Neural cell (in vitro differentiated cells): ENCODE data around the gene MAD1L1. TPM values are rescaled to one million over a fixed set of nuclear protein-coding genes. Genes with fewer than 3 reads are reported as not detected.

Source experiments
- H2AFZ ChIP-seq: fragments of 200-600, 300-800 bp; sonication (generic), shearing (Covaris generic); 2 replicates; pipeline ENCODE4 v1.6.0; 2014; ENCODE audit warnings: low read depth, mild to moderate bottlenecking, antibody characterized with exemption, low read length, moderate library complexity
- H3F3A ChIP-seq: fragments of 200-600 bp; shearing (Covaris generic); 2 replicates; pipeline ENCODE4 v1.6.1; 2016; ENCODE audit warnings: mild to moderate bottlenecking, moderate library complexity, mixed read lengths, antibody characterized with exemption, low read length; ENCODE audit not compliant: insufficient read depth, poor library complexity, severe bottlenecking
- H3K27ac ChIP-seq: fragments of 200-600, 300-800 bp; sonication (generic), shearing (Covaris generic); 2 replicates; pipeline ENCODE4 v1.5.1; 2014; ENCODE audit warnings: mild to moderate bottlenecking, low read length, moderate library complexity
- H3K27me3 ChIP-seq: fragments of 300-800, 200-600 bp; sonication (generic), shearing (Covaris generic); 2 replicates; pipeline ENCODE4 v1.6.0; 2014; ENCODE audit warnings: mild to moderate bottlenecking, low read depth, low read length, moderate library complexity; ENCODE audit not compliant: insufficient read depth
- H3K36me3 ChIP-seq: fragments of 300-800, 200-600 bp; sonication (generic), shearing (Covaris generic); 2 replicates; pipeline ENCODE4 v1.5.1; 2014; ENCODE audit warnings: mild to moderate bottlenecking, antibody characterized with exemption, low read length, moderate library complexity; ENCODE audit not compliant: insufficient read depth
- H3K4me2 ChIP-seq: fragments of 300-800, 200-600 bp; sonication (generic), shearing (Covaris generic); 2 replicates; pipeline ENCODE4 v1.6.0; 2014; ENCODE audit warnings: mild to moderate bottlenecking, low read length
- H3K4me3 ChIP-seq: fragments of 300-800, 200-600 bp; sonication (generic), shearing (Covaris generic); 2 replicates; pipeline ENCODE4 v1.5.1; 2014; ENCODE audit warnings: mild to moderate bottlenecking, low read length, moderate library complexity
- H3K79me2 ChIP-seq: fragments of 200-600 bp; shearing (Covaris generic); replicated peaks from 2 replicates; pipeline ENCODE4 v1.6.0; 2014; ENCODE audit warnings: mild to moderate bottlenecking, low read length, moderate library complexity; ENCODE audit not compliant: insufficient read depth
- H3K9ac ChIP-seq: fragments of 300-800, 200-600 bp; sonication (generic), shearing (Covaris generic); 2 replicates; pipeline ENCODE4 v1.6.1; 2016; ENCODE audit warnings: mild to moderate bottlenecking, low read length, mixed read lengths
- H3K9me2 ChIP-seq: fragments of 200-600 bp; shearing (Covaris generic); 2 replicates; pipeline ENCODE4 v1.6.1; 2016; ENCODE audit warnings: mild to moderate bottlenecking, low read length, mixed read lengths; ENCODE audit not compliant: insufficient read depth
- H3K9me3 ChIP-seq: fragments of 200-600, 300-800 bp; sonication (generic), shearing (Covaris generic); 2 replicates; pipeline ENCODE4 v1.6.1; 2016; ENCODE audit warnings: mild to moderate bottlenecking, mixed run types, low read length, moderate library complexity, mixed read lengths
- H4K20me1 ChIP-seq: fragments of 200-600 bp; shearing (Covaris generic); 2 replicates; pipeline ENCODE4 v1.6.1; 2016; ENCODE audit warnings: mild to moderate bottlenecking, mixed run types; ENCODE audit not compliant: insufficient read depth
- CTCF ChIP-seq: fragments of 450-650 bp; IDR thresholded peaks from 2 replicates; pipeline ENCODE4 v1.5.1; 2014; ENCODE audit warnings: antibody characterized with exemption, mild to moderate bottlenecking, moderate library complexity; ENCODE audit not compliant: poor library complexity, severe bottlenecking
- EP300 ChIP-seq: fragments of 450-650 bp; conservative IDR thresholded peaks from 2 replicates; pipeline ENCODE4 v1.6.1; 2014; ENCODE audit warnings: antibody characterized with exemption, mild to moderate bottlenecking, moderate library complexity; ENCODE audit not compliant: poor library complexity, severe bottlenecking
- EZH2 ChIP-seq: fragments of 200-600, 300-800 bp; shearing (Covaris generic), sonication (generic); IDR thresholded peaks from 2 replicates; pipeline ENCODE4 v1.6.1; 2014; ENCODE audit warnings: antibody characterized with exemption, low read length, borderline replicate concordance, mild to moderate bottlenecking; ENCODE audit not compliant: insufficient read depth, poor library complexity, severe bottlenecking
- MXI1 ChIP-seq: fragments of 450-650 bp; conservative IDR thresholded peaks from 2 replicates; pipeline ENCODE4 v1.6.1; 2014; ENCODE audit warnings: antibody characterized with exemption, mild to moderate bottlenecking; ENCODE audit not compliant: poor library complexity, severe bottlenecking
- POLR2AphosphoS5 ChIP-seq: IDR thresholded peaks from 2 replicates; pipeline ENCODE4 v1.6.1; 2012
- RAD21 ChIP-seq: fragments of 450-650 bp; conservative IDR thresholded peaks from 2 replicates; pipeline ENCODE4 v1.6.1; 2014; ENCODE audit warnings: antibody characterized with exemption, mild to moderate bottlenecking, moderate library complexity
- SMC3 ChIP-seq: fragments of 450-650 bp; conservative IDR thresholded peaks from 2 replicates; pipeline ENCODE4 v1.6.1; 2014; ENCODE audit warnings: antibody characterized with exemption, mild to moderate bottlenecking, moderate library complexity; ENCODE audit not compliant: poor library complexity
- TAF1 ChIP-seq: IDR thresholded peaks from 2 replicates; pipeline ENCODE4 v1.6.1; 2012; ENCODE audit warnings: low read depth
- polyA plus RNA-seq: library from polyadenylated mRNA; depleted of rRNA; stranded (reverse); fragments of >200 nt; gene quantifications from 2 replicates; pipeline ENCODE4 v1.2.3, GENCODE V29; 2014
- TF ChIP-seq, protein P1 (sequence below): IDR thresholded peaks from 2 replicates; pipeline ENCODE4 v1.6.1; 2012; ENCODE audit warnings: borderline replicate concordance

Gene MAD1L1
- polyA plus RNA-seq, 1 donor from 2014 or later, result 31.4 TPM

DNA sequence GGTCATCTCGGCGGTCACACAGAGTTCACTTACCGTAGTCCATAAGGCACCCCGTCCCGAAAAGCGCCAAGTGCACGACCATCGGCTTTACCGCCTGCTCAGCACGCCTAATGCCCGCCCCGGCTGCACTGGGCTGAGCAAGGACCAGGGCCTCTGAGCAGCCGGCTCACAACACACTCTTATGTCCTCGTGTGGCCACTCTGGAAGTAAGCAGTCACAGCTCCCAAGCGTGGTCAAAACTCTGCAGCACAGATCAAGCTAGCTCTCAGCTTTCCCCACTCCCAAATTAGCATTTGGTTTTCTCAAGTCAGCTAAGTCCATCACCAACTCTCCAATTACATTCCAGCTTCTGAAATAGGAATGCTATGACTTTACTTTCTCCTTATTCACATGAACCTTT, 57.7 kb downstream of the MAD1L1 start:
- no peak overlapping the region for H3K4me2 ChIP-seq
- H3K27ac ChIP-seq, result no peak overlapping the region
- TF ChIP-seq EZH2 (no peak), SMC3 (no peak), EP300 (no peak), MXI1 (no peak), CTCF (no peak), POLR2AphosphoS5 (no peak), RAD21 (no peak), TAF1 (no peak)
- TF ChIP-seq, protein P1, sequence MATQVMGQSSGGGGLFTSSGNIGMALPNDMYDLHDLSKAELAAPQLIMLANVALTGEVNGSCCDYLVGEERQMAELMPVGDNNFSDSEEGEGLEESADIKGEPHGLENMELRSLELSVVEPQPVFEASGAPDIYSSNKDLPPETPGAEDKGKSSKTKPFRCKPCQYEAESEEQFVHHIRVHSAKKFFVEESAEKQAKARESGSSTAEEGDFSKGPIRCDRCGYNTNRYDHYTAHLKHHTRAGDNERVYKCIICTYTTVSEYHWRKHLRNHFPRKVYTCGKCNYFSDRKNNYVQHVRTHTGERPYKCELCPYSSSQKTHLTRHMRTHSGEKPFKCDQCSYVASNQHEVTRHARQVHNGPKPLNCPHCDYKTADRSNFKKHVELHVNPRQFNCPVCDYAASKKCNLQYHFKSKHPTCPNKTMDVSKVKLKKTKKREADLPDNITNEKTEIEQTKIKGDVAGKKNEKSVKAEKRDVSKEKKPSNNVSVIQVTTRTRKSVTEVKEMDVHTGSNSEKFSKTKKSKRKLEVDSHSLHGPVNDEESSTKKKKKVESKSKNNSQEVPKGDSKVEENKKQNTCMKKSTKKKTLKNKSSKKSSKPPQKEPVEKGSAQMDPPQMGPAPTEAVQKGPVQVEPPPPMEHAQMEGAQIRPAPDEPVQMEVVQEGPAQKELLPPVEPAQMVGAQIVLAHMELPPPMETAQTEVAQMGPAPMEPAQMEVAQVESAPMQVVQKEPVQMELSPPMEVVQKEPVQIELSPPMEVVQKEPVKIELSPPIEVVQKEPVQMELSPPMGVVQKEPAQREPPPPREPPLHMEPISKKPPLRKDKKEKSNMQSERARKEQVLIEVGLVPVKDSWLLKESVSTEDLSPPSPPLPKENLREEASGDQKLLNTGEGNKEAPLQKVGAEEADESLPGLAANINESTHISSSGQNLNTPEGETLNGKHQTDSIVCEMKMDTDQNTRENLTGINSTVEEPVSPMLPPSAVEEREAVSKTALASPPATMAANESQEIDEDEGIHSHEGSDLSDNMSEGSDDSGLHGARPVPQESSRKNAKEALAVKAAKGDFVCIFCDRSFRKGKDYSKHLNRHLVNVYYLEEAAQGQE, result no peak
- no peak overlapping the region for H3K4me3 ChIP-seq
- H3K9me3 ChIP-seq, result no peaks in the 10 kb centered on the region
- H3K79me2 ChIP-seq, result no peaks in the 10 kb centered on the region
- H3K27me3 ChIP-seq, result no peaks in the 10 kb centered on the region
- no peaks in the 10 kb centered on the region for H3K36me3 ChIP-seq
- no peak overlapping the region for H2AFZ ChIP-seq
- H3K9ac ChIP-seq, result no peak overlapping the region
- H4K20me1 ChIP-seq, result no peaks in the 10 kb centered on the region
- no peaks in the 10 kb centered on the region for H3K9me2 ChIP-seq
- no peaks in the 10 kb centered on the region for H3F3A ChIP-seq

DNA sequence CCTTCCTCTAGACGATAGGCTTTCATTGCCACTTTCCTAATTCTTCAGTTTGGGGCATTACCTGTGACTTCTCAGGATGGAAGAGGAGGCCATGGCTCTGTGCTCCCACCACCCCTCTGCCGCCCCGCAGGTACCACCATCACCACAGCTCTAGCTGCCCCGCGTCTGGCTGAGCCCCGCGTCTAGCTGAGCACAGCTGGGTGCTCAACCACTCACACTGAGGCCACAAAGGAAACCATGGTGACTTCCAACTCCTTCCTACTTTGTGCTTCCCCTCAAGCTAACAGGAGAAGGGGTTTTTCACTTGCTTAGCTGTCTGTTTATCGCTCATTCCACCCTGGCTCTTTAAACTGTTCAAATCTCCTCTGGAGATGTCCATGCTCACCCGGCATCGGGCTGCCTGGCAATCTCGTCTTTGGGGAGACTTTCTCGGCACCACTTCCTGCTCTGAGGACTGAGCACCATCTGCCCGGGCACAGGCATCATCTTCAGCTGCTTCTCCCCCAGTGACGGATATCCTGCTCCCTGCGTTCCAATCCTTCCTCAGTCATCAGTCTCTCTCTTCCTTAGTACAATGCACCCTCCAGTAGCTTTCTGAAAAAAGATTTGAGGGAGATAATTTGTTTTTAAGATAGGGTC, 59.4 kb downstream of the MAD1L1 start:
- Histone ChIP-seq H3K27me3 (no peaks in the 10 kb centered on the region), H2AFZ (no peak overlapping the region), H3K79me2 (no peaks in the 10 kb centered on the region), H3K27ac (no peak overlapping the region), H3K9me2 (no peaks in the 10 kb centered on the region), H3K4me3 (no peak overlapping the region), H3K36me3 (peaks cover 4% of the 10 kb centered on the region), H3K9ac (no peak overlapping the region), H3K9me3 (no peaks in the 10 kb centered on the region), H4K20me1 (no peaks in the 10 kb centered on the region), H3K4me2 (no peak overlapping the region), H3F3A (no peaks in the 10 kb centered on the region)
- no peak for TF ChIP-seq TAF1
- TF ChIP-seq, protein P1, result no peak
- no peak for TF ChIP-seq RAD21
- TF ChIP-seq POLR2AphosphoS5, result no peak
- no peak for TF ChIP-seq EP300
- no peak for TF ChIP-seq SMC3
- TF ChIP-seq MXI1, result no peak
- no peak for TF ChIP-seq EZH2
- no peak for TF ChIP-seq CTCF
